A673 (cell line): ENCODE data around the gene INHBE.

Experiments
- CTCF ChIP-seq: fragments of 300-800, 200-600 bp; sonication (generic); conservative IDR thresholded peaks from 2 replicates; pipeline ENCODE4 v1.5.1; 2017; ENCODE audit warnings: low read depth, mild to moderate bottlenecking, antibody characterized with exemption, low read length, moderate library complexity, mixed read lengths
- EZH2 ChIP-seq: fragments of 200-600 bp; sonication (generic); IDR thresholded peaks from 2 replicates; pipeline ENCODE4 v1.6.1; 2017; ENCODE audit warnings: borderline replicate concordance, low read depth, mild to moderate bottlenecking, mixed read lengths, antibody characterized with exemption, low read length; ENCODE audit not compliant: poor library complexity, severe bottlenecking

GRCh38 chr12:57434517-57435223 is 20.4 kb upstream of the INHBE start, which contains the start of gene INHBC:
- TF ChIP-seq CTCF, result no peak
- TF ChIP-seq EZH2, result no peak
